Heart left ventricle (tissue), 16 donors: Measurements from ENCODE around the gene RNF213. TPM values are rescaled to one million over a fixed set of nuclear protein-coding genes. Genes with fewer than 3 reads are reported as not detected.
"Not testable (repeated sequence)": the region's sequence is repeated elsewhere in the genome, so short reads cannot be mapped to it uniquely, and the experiment has no call there.

Experiments
- ATAC-seq, 4 donors: fragments of 200-7000 bp; cut with Tn5 transposase; one replicate each; pipeline ENCODE4 v1.9.1; 2020 to 2022; ENCODE audit warnings: moderate library complexity in 4 of 4, mild to moderate bottlenecking in 3 of 4, moderate number of reproducible peaks in 1 of 4
- DNase-seq, 5 donors: peaks; one replicate each; pipeline ENCODE4 v3.0.0-alpha.2; 2020
- H3K27ac ChIP-seq, 12 donors: fragments of 200-600 bp; sonication (generic) in 4 of 12; one replicate each; pipeline versions ENCODE4 v1.5.0 to v1.8.0; 2016 to 2022; ENCODE audit warnings: mild to moderate bottlenecking in 2 of 12
- H3K27me3 ChIP-seq, 9 donors: fragments of 200-600 bp; sonication (generic) in 2 of 9; one replicate each; pipeline versions ENCODE4 v1.5.1 to v1.8.0; 2016 to 2022; ENCODE audit warnings: mild to moderate bottlenecking in 3 of 9
- H3K36me3 ChIP-seq, 9 donors: fragments of 200-600 bp; sonication (generic) in 2 of 9; one replicate each; pipeline versions ENCODE4 v1.5.0 to v1.8.0; 2018 to 2022; ENCODE audit warnings: mild to moderate bottlenecking in 2 of 9
- H3K4me1 ChIP-seq, 12 donors: fragments of 200-600 bp; sonication (generic) in 4 of 12; one replicate each; pipeline versions ENCODE4 v1.5.0 to v1.8.0; 2016 to 2022; ENCODE audit warnings: mild to moderate bottlenecking in 3 of 12
- H3K4me3 ChIP-seq, 12 donors: fragments of 200-600 bp; sonication (generic) in 4 of 12; one replicate each; pipeline versions ENCODE4 v1.5.0 to v1.8.0; 2017 to 2022; ENCODE audit warnings: mild to moderate bottlenecking in 9 of 12, moderate library complexity in 4 of 12
- H3K9me3 ChIP-seq, 12 donors: fragments of 200-600 bp; sonication (generic) in 4 of 12; one replicate each; pipeline versions ENCODE4 v1.5.0 to v1.8.0; 2016 to 2022; ENCODE audit warnings: mild to moderate bottlenecking in 1 of 12
- POLR2A ChIP-seq, 2 donors: fragments of 450-650 bp; IDR thresholded peaks; one replicate each; pipeline ENCODE4 v1.6.1; 2017; ENCODE audit warnings: antibody characterized with exemption in 2 of 2, mild to moderate bottlenecking in 2 of 2, moderate library complexity in 2 of 2
- WGBS, 4 donors: extraction: QIAGEN DNeasy Blood & Tissue Kit in 2 of 4; methylation state at CpG; one replicate each; pipeline versions ENCODE4 v1.1.5 to v1.1.7; 2013 to 2018; 5-methylcytosine and 5-hydroxymethylcytosine counted together
- intact Hi-C, 10 donors: fragments of 100-400 bp; cut with DNase I; formaldehyde crosslinking; loops; one replicate each; pipeline versions ENCODE4 v1.11.1 to v1.14.2; 2022
- polyA plus RNA-seq, 2 donors: library from polyadenylated mRNA; stranded (reverse); fragments of 200-250 nt; gene quantifications; one replicate each; pipeline ENCODE4 v1.2.3, GENCODE V29; 2013
- total RNA-seq, 9 donors: library from RNA; depleted of rRNA in 2 of 9; stranded (reverse); fragments of >200 nt in 2 of 9; fragmentation: NEBNext Ultra II Directional in 3 of 9; extraction: Animal tissue kit (Norgen Biotek cat#: 25700) in 3 of 9; gene quantifications; one replicate each; pipeline versions ENCODE4 v1.1.0 to v1.2.4, GENCODE V29; 2016 to 2023
- TF ChIP-seq, protein P1 (sequence below), 12 donors: fragments of 200-600 bp; sonication (generic) in 4 of 12; IDR thresholded peaks; one replicate each; pipeline versions ENCODE4 v1.5.0 to v1.8.0; 2018 to 2022; ENCODE audit warnings: antibody characterized with exemption in 12 of 12, mild to moderate bottlenecking in 5 of 12
- donor health status: ischemic (EF 13 %, LVEDD 7.1; RV severe dilation, severe dysfunction).
- donor health status: healthy with polysubstance abuse.
- donor health status: DM: no; HTN: yes; CAD: no.
- donor health status: DM: no; HTN: no; CAD: no.
- donor health status: ischemic (EF 25% LVEDD 6.9; RV normal size, moderate dysfunction).
- donor health status: ischemic (EF 25% LVEDD 5.7; RV mildly dilated, moderate dysfunction).
- donor health status: healthy.
- donor health status: DM: yes; HTN: yes; CAD: no.
- donor health status: ischemic (EF 35%, LVEDD 5.7; RV mildly dilated, moderate dysfunction).
- donor health status: nonischemic (EF 11% LVEDD 7.7; RV severe dilation, severe dysfunction).
- donor health status: DM: yes; HTN: yes; CAD: no.
- donor health status: PGD.
- donor health status: ischemic (EF 29% LVEDD 5.4; RV normal size, mild dysfunction).
- donor health status: nonischemic (EF 23%, LVEDD 6.1; RV moderate dilation, normal function).

Gene RNF213
- total and polyA plus RNA-seq, 11 donors, result 23.1 to 167 (median 31.4) TPM

- H3K27ac ChIP-seq, result no peak overlapping the region
- ATAC-seq, result no peak
- intact Hi-C loops, result no loop called here
- peaks cover 8 to 100% (median 99%) of the 10 kb centered on the region in 9 donors for H3K36me3 ChIP-seq
- WGBS, 4 donors, result 89 to 92% (median 90%) methylated on average over 13 to 19 of the region's 19 CpGs
- H3K27me3 ChIP-seq, result no peaks in the 10 kb centered on the region
- H3K4me3 ChIP-seq, result no peak overlapping the region
- DNase-seq, result no peak
- TF ChIP-seq POLR2A (IDR thresholded peaks at IDR 0.05), result no peak
- TF ChIP-seq, protein P1, sequence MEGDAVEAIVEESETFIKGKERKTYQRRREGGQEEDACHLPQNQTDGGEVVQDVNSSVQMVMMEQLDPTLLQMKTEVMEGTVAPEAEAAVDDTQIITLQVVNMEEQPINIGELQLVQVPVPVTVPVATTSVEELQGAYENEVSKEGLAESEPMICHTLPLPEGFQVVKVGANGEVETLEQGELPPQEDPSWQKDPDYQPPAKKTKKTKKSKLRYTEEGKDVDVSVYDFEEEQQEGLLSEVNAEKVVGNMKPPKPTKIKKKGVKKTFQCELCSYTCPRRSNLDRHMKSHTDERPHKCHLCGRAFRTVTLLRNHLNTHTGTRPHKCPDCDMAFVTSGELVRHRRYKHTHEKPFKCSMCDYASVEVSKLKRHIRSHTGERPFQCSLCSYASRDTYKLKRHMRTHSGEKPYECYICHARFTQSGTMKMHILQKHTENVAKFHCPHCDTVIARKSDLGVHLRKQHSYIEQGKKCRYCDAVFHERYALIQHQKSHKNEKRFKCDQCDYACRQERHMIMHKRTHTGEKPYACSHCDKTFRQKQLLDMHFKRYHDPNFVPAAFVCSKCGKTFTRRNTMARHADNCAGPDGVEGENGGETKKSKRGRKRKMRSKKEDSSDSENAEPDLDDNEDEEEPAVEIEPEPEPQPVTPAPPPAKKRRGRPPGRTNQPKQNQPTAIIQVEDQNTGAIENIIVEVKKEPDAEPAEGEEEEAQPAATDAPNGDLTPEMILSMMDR (IDR thresholded peaks at IDR 0.05), result no peak
- H3K4me1 ChIP-seq, result no peaks in the 10 kb centered on the region
- peaks cover 0 to 8% (median under 1%) of the 10 kb centered on the region in 12 donors for H3K9me3 ChIP-seq
These were observed 37.4 kb downstream of the RNF213 start for GRCh38 chr17:80297996-80298560.

DNA sequence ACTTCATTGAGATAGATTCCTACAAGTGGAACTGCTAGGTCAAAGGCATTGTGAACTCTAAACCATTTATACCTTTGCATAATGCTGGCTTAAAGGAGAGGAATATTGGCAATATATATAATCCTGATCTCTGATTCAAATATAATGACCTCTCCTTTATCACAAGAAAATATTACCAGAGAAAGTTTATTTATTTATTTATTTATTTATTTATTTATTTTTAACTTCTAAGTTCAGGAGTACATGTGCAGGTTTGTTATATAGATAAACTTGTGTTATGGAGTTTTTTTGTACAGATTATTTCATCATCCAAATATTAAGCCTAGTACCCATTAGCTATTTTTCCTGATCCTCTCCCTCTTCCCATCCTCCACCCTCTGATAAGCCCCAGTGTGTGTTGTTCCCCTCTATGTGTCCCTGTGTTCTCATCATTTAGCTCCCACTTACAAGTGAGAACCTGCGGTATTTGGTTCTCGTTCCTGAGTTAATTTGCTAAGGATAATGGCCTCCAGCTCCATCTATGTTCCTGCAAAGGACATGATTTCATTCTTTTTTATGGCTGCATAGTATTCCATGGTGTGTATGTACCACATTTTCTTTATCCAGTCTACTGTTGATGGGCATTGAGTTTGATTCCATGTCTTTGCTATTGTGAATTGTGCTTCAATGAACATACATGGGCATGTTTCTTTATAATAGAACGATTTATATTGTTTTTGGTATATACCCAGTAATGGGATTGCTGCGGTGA is 38.9 kb downstream of the RNF213 start:
- DNase-seq, H3K4me3 ChIP-seq, H3K4me1 ChIP-seq, ATAC-seq, intact Hi-C loops, H3K27me3 ChIP-seq, H3K27ac ChIP-seq: not testable (repeated sequence)
- 96 to 99% (median 98%) methylated on average over 4 of the region's 4 CpGs for WGBS, 4 donors
- Histone ChIP-seq H3K36me3 (peaks cover 8 to 100% (median 99%) of the 10 kb centered on the region in 9 donors), H3K9me3 (peaks cover 0 to 22% (median 7%) of the 10 kb centered on the region in 12 donors)

DNA sequence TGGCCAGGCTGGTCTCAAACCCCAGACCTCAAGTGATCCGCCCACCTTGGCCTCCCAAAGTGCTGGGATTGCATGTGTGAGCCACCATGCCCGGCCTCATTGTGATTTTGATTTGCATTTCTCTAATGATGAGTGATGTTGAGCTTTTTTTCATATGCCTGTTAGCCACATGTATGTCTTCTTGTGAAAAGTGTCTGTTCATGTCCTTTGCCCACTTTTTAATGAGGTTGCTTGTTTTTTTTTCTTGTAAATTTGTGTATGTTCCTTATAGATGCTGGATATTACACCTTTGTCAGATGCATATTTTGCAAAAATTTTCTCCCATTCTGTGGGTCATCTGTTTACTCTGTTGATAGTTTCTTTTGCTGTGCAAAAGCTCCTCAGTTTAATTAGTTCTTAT is 40.1 kb downstream of the RNF213 start:
- H3K4me1 ChIP-seq, H3K27ac ChIP-seq, H3K27me3 ChIP-seq, ATAC-seq, H3K4me3 ChIP-seq, DNase-seq, intact Hi-C loops: not testable (repeated sequence)
- H3K36me3 ChIP-seq, result peaks cover 0 to 100% (median 99%) of the 10 kb centered on the region in 9 donors
- H3K9me3 ChIP-seq, result peaks cover 0 to 25% (median 8%) of the 10 kb centered on the region in 12 donors
- WGBS, 4 donors, result 98% methylated on average over 2 of the region's 2 CpGs

DNA sequence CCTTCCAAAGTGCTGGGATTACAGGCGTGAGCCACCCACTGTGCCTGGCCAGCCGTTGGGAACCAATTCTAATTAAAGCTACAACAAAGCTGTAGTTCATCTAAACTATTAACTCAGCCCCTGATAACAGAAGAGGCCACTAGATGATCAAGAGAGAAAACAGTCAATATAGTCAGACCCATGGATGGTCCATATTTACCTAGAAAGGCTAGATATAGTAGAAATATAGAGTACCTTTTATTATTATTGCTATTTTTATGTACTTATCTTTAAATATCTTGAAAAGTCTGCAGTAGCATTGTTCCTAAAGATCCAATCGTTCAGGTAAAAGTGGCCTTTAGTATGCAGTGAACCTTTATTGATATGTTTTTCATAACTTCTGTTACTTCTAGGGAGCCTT is 43.2 kb downstream of the RNF213 start:
- no peak for ATAC-seq
- intact Hi-C loops, result no loop called here
- H3K9me3 ChIP-seq, result peaks cover 0 to 25% (median 8%) of the 10 kb centered on the region in 12 donors
- peaks cover 0 to 100% (median 99%) of the 10 kb centered on the region in 9 donors for H3K36me3 ChIP-seq
- TF ChIP-seq POLR2A (IDR thresholded peaks at IDR 0.05), result no peak
- TF ChIP-seq, protein P1 (IDR thresholded peaks at IDR 0.05), result no peak
- no peaks in the 10 kb centered on the region for H3K4me1 ChIP-seq
- DNase-seq, result no peak
- no peak overlapping the region for H3K4me3 ChIP-seq
- WGBS, 4 donors, result 92 to 99% (median 93%) methylated on average over 3 of the region's 3 CpGs
- H3K27me3 ChIP-seq, result no peaks in the 10 kb centered on the region
- no peak overlapping the region for H3K27ac ChIP-seq

GRCh38 chr17:80307994-80308691 is 47.5 kb downstream of the RNF213 start:
- DNase-seq (peak in 1 of 5 donors; percentile 12), ATAC-seq (no peak)
- no peaks in the 10 kb centered on the region for H3K4me1 ChIP-seq
- 80 to 88% (median 83%) methylated on average over 12 of the region's 12 CpGs for WGBS, 4 donors
- H3K4me3 ChIP-seq, result no peak overlapping the region
- no peak overlapping the region for H3K27ac ChIP-seq
- no peaks in the 10 kb centered on the region for H3K27me3 ChIP-seq
- H3K36me3 ChIP-seq, result peaks cover 0 to 99% (median 96%) of the 10 kb centered on the region in 9 donors
- no peak for TF ChIP-seq POLR2A (IDR thresholded peaks at IDR 0.05)
- TF ChIP-seq, protein P1 (IDR thresholded peaks at IDR 0.05), result no peak
- intact Hi-C loops, result no loop called here
- peaks cover 0 to 17% (median 4%) of the 10 kb centered on the region in 12 donors for H3K9me3 ChIP-seq
